ENCODE results near the gene GPR141. TPM values are rescaled to one million over a fixed set of nuclear protein-coding genes. Genes with fewer than 3 reads are reported as not detected.

Gene GPR141
- total RNA-seq, 1 experiment from 2014 or later = not detected

GRCh38 chr7:37775921-37776320 lies 92.4 kb downstream of the GPR141 start:
- H3K4me1 ChIP-seq (ENCODE audit: insufficient read depth, low read length) = no peaks in the 10 kb centered on the region
- no peaks in the 10 kb centered on the region for H3K9me2 ChIP-seq (replicated peaks; ENCODE audit: low read length)
- H2AFZ ChIP-seq (ENCODE audit: low read length) = no peak overlapping the region
- DNase-seq (no peak), ATAC-seq (no peak)
- H3K36me3 ChIP-seq (ENCODE audit: low read depth, low read length) = no peaks in the 10 kb centered on the region
- H3K27ac ChIP-seq (ENCODE audit: low read length) = no peak overlapping the region
- no peak overlapping the region for H3K4me3 ChIP-seq (ENCODE audit: low read length)
- H3K9ac ChIP-seq (ENCODE audit: low read length) = no peak overlapping the region
- no TSS peak for BruUV-seq (replicated peaks)
- no peaks in the 10 kb centered on the region for H3K79me2 ChIP-seq (ENCODE audit: low read length)
- no peaks in the 10 kb centered on the region for H3F3A ChIP-seq (ENCODE audit: low read length, unreplicated experiment)
- ChIA-PET POLR2A (ENCODE audit: unreplicated experiment) (no interaction called here), CTCF (no interaction called here)
- H3K4me2 ChIP-seq (ENCODE audit: low read length) = no peak overlapping the region
- H3K27me3 ChIP-seq (ENCODE audit: low read length) = no peaks in the 10 kb centered on the region
- H4K20me1 ChIP-seq (ENCODE audit: low read length) = no peaks in the 10 kb centered on the region
- no peak for TF ChIP-seq EZH2 (IDR thresholded peaks at IDR 0.05; ENCODE audit: low read length, unreplicated experiment)
- no peaks in the 10 kb centered on the region for H3K9me3 ChIP-seq (ENCODE audit: low read length)
- intact Hi-C loops (cut with micrococcal nuclease) = no loop called here

GRCh38 chr7:37781156-37781555 lies 97.6 kb downstream of the GPR141 start:
- no peak for ATAC-seq
- Histone ChIP-seq H3K9ac (ENCODE audit: low read length) (no peak overlapping the region), H3K9me2 (replicated peaks; ENCODE audit: low read length) (no peaks in the 10 kb centered on the region), H3F3A (ENCODE audit: low read length, unreplicated experiment) (no peaks in the 10 kb centered on the region), H4K20me1 (ENCODE audit: low read length) (no peaks in the 10 kb centered on the region), H3K4me2 (ENCODE audit: low read length) (no peak overlapping the region), H3K9me3 (ENCODE audit: low read length) (no peaks in the 10 kb centered on the region), H3K36me3 (ENCODE audit: low read depth, low read length) (no peaks in the 10 kb centered on the region), H2AFZ (ENCODE audit: low read length) (no peak overlapping the region), H3K27ac (ENCODE audit: low read length) (no peak overlapping the region), H3K4me3 (ENCODE audit: low read length) (no peak overlapping the region), H3K27me3 (ENCODE audit: low read length) (no peaks in the 10 kb centered on the region), H3K79me2 (ENCODE audit: low read length) (no peaks in the 10 kb centered on the region), H3K4me1 (ENCODE audit: insufficient read depth, low read length) (no peaks in the 10 kb centered on the region)
- BruUV-seq (replicated peaks) = no TSS peak
- no peak for DNase-seq
- ChIA-PET POLR2A (ENCODE audit: unreplicated experiment) (no interaction called here), CTCF (no interaction called here)
- intact Hi-C loops (cut with micrococcal nuclease) = no loop called here
- no peak for TF ChIP-seq CTCF (conservative IDR thresholded peaks at IDR 0.05; ENCODE audit: low read depth, low read length)
- TF ChIP-seq EZH2 (IDR thresholded peaks at IDR 0.05; ENCODE audit: low read length, unreplicated experiment) = no peak
- no peak for TF ChIP-seq EZH2phosphoT487 (IDR thresholded peaks at IDR 0.05; ENCODE audit: borderline replicate concordance, low read length)

GRCh38 chr7:37782166-37782565 lies 98.6 kb downstream of the GPR141 start:
- ChIA-PET POLR2A (ENCODE audit: unreplicated experiment) (no interaction called here), CTCF (no interaction called here)
- Histone ChIP-seq H3K27me3 (ENCODE audit: low read length) (no peaks in the 10 kb centered on the region), H3K4me1 (ENCODE audit: insufficient read depth, low read length) (no peaks in the 10 kb centered on the region), H3K9me2 (replicated peaks; ENCODE audit: low read length) (no peaks in the 10 kb centered on the region), H3K4me2 (ENCODE audit: low read length) (no peak overlapping the region), H3K79me2 (ENCODE audit: low read length) (no peaks in the 10 kb centered on the region), H3K27ac (ENCODE audit: low read length) (no peak overlapping the region), H4K20me1 (ENCODE audit: low read length) (no peaks in the 10 kb centered on the region), H3K9ac (ENCODE audit: low read length) (no peak overlapping the region), H2AFZ (ENCODE audit: low read length) (no peak overlapping the region), H3F3A (ENCODE audit: low read length, unreplicated experiment) (no peaks in the 10 kb centered on the region), H3K9me3 (ENCODE audit: low read length) (no peaks in the 10 kb centered on the region), H3K36me3 (ENCODE audit: low read depth, low read length) (no peaks in the 10 kb centered on the region), H3K4me3 (ENCODE audit: low read length) (no peak overlapping the region)
- DNase-seq (no peak), ATAC-seq (no peak)
- no peak for TF ChIP-seq EZH2phosphoT487 (IDR thresholded peaks at IDR 0.05; ENCODE audit: borderline replicate concordance, low read length)
- BruUV-seq (replicated peaks) = no TSS peak
- intact Hi-C loops (cut with micrococcal nuclease) = no loop called here

- Histone ChIP-seq H3K27me3 (ENCODE audit: low read length) (no peaks in the 10 kb centered on the region), H3K9ac (ENCODE audit: low read length) (no peak overlapping the region), H3K4me2 (ENCODE audit: low read length) (no peak overlapping the region), H3K79me2 (ENCODE audit: low read length) (no peaks in the 10 kb centered on the region), H3K36me3 (ENCODE audit: low read depth, low read length) (no peaks in the 10 kb centered on the region), H3K9me3 (ENCODE audit: low read length) (no peaks in the 10 kb centered on the region), H3K4me1 (ENCODE audit: insufficient read depth, low read length) (no peaks in the 10 kb centered on the region), H3K4me3 (ENCODE audit: low read length) (no peak overlapping the region), H3K9me2 (replicated peaks; ENCODE audit: low read length) (no peaks in the 10 kb centered on the region), H2AFZ (ENCODE audit: low read length) (no peak overlapping the region), H3F3A (ENCODE audit: low read length, unreplicated experiment) (no peaks in the 10 kb centered on the region), H4K20me1 (ENCODE audit: low read length) (no peaks in the 10 kb centered on the region), H3K27ac (ENCODE audit: low read length) (no peak overlapping the region)
- ChIA-PET CTCF (no interaction called here), POLR2A (ENCODE audit: unreplicated experiment) (no interaction called here)
- TF ChIP-seq EZH2phosphoT487 (IDR thresholded peaks at IDR 0.05; ENCODE audit: borderline replicate concordance, low read length) (no peak), CTCF (conservative IDR thresholded peaks at IDR 0.05; ENCODE audit: low read depth, low read length) (no peak), EZH2 (IDR thresholded peaks at IDR 0.05; ENCODE audit: low read length, unreplicated experiment) (no peak)
- BruUV-seq (replicated peaks) = no TSS peak
- DNase-seq (no peak), ATAC-seq (no peak)
- intact Hi-C loops (cut with micrococcal nuclease) = no loop called here
These were observed 100.4 kb downstream of the GPR141 start for GRCh38 chr7:37784015-37784414.
